C4-2B (cell line): Measurements from ENCODE around the gene ZNF195.
"Not testable (repeated sequence)": the region's sequence is repeated elsewhere in the genome, so short reads cannot be mapped to it uniquely, and the experiment has no call there.

Experiments
- CTCF ChIP-seq: fragments of 450-650 bp; conservative IDR thresholded peaks from 2 replicates; pipeline ENCODE4 v1.5.1; 2017; ENCODE audit warnings: mild to moderate bottlenecking
- ZFX ChIP-seq: fragments of 450-650 bp; IDR thresholded peaks from 2 replicates; pipeline ENCODE4 v1.6.1; 2017

GRCh38 chr11:3408722-3409121, 29.8 kb upstream of the ZNF195 start:
- TF ChIP-seq CTCF = peak; percentile 84
- not testable (repeated sequence) for TF ChIP-seq ZFX
